Hepatocyte (in vitro differentiated cells): Measurements from ENCODE around the gene LRP3. TPM values are rescaled to one million over a fixed set of nuclear protein-coding genes. Genes with fewer than 3 reads are reported as not detected.
A peak's percentile ranks its signal among the peaks of the same experiment; 100 is the strongest.

ENCODE experiments used
- DNase-seq: peaks from one replicate; pipeline ENCODE4 v3.0.0-alpha.2; 2016; ENCODE audit warnings: low spot score
- H2AFZ ChIP-seq: fragments of 200-600 bp; sonication (generic); 2 replicates; pipeline ENCODE4 v1.6.0; 2016; ENCODE audit warnings: antibody characterized with exemption, mild to moderate bottlenecking
- H3K27ac ChIP-seq: fragments of 200-600 bp; sonication (generic); 2 replicates; pipeline ENCODE4 v1.5.1; 2016; ENCODE audit warnings: mild to moderate bottlenecking
- H3K27me3 ChIP-seq: fragments of 200-600 bp; sonication (generic); 2 replicates; pipeline ENCODE4 v1.6.1; 2016
- H3K36me3 ChIP-seq: fragments of 200-600 bp; sonication (generic); replicated peaks from 2 replicates; pipeline ENCODE4 v1.5.1; 2016; ENCODE audit warnings: low read depth; ENCODE audit not compliant: insufficient read depth
- H3K4me1 ChIP-seq: fragments of 200-600 bp; sonication (generic); 2 replicates; pipeline ENCODE4 v1.5.1; 2016; ENCODE audit warnings: mild to moderate bottlenecking, moderate library complexity; ENCODE audit not compliant: insufficient read depth
- H3K4me2 ChIP-seq: fragments of 200-600 bp; sonication (generic); 2 replicates; pipeline ENCODE4 v1.6.0; 2016
- H3K4me3 ChIP-seq: fragments of 200-600 bp; sonication (generic); 2 replicates; pipeline ENCODE4 v1.5.1; 2016; ENCODE audit warnings: mild to moderate bottlenecking
- H3K79me2 ChIP-seq: fragments of 200-600 bp; sonication (generic); 2 replicates; pipeline ENCODE4 v1.6.0; 2017; ENCODE audit warnings: mild to moderate bottlenecking
- H3K9me2 ChIP-seq: fragments of 200-600 bp; sonication (generic); replicated peaks from 2 replicates; pipeline ENCODE4 v1.6.0; 2017; ENCODE audit warnings: mild to moderate bottlenecking; ENCODE audit not compliant: insufficient read depth
- H3K9me3 ChIP-seq: fragments of 200-600 bp; sonication (generic); 2 replicates; pipeline ENCODE4 v1.5.1; 2016; ENCODE audit warnings: low read depth, mild to moderate bottlenecking
- H4K20me1 ChIP-seq: fragments of 200-600 bp; sonication (generic); 2 replicates; pipeline ENCODE4 v1.6.0; 2016; ENCODE audit warnings: mild to moderate bottlenecking; ENCODE audit not compliant: insufficient read depth, poor library complexity, severe bottlenecking
- EZH2 ChIP-seq: fragments of 200-600 bp; sonication (generic); IDR thresholded peaks from 2 replicates; pipeline ENCODE4 v1.6.1; 2016; ENCODE audit warnings: antibody characterized with exemption, mild to moderate bottlenecking, borderline replicate concordance
- EZH2phosphoT487 ChIP-seq: fragments of 200-600 bp; sonication (generic); IDR thresholded peaks from one replicate; pipeline ENCODE4 v1.6.1; 2018; ENCODE audit warnings: antibody characterized with exemption, mild to moderate bottlenecking, low read depth, moderate library complexity; ENCODE audit not compliant: unreplicated experiment, severe bottlenecking
- WGBS: methylation state at CpG from one replicate; pipeline ENCODE4 v1.1.6; 2016; ENCODE audit warnings: low lambda C conversion rate; ENCODE audit errors: missing lambda C conversion rate; 5-methylcytosine and 5-hydroxymethylcytosine counted together
- polyA plus RNA-seq: library from polyadenylated mRNA; unstranded; fragments of >200 nt; fragmentation: Nextera tagmentation; extraction: Ambion mirVana; gene quantifications from 2 replicates; pipeline ENCODE4 v1.2.1, GENCODE V29; 2016
- total RNA-seq: library from RNA; depleted of rRNA; stranded (reverse); fragments of >200 nt; gene quantifications from 2 replicates; pipeline ENCODE4 v1.2.3, GENCODE V29; 2014
- TF ChIP-seq, protein P1 (sequence below): fragments of 200-600 bp; sonication (generic); IDR thresholded peaks from 2 replicates; pipeline ENCODE4 v1.5.1; 2016; ENCODE audit warnings: antibody characterized with exemption, mild to moderate bottlenecking; ENCODE audit not compliant: poor library complexity

Gene LRP3
- total and polyA plus RNA-seq, 2 experiments from 2014 or later, result 37.4 to 44.0 TPM

DNA sequence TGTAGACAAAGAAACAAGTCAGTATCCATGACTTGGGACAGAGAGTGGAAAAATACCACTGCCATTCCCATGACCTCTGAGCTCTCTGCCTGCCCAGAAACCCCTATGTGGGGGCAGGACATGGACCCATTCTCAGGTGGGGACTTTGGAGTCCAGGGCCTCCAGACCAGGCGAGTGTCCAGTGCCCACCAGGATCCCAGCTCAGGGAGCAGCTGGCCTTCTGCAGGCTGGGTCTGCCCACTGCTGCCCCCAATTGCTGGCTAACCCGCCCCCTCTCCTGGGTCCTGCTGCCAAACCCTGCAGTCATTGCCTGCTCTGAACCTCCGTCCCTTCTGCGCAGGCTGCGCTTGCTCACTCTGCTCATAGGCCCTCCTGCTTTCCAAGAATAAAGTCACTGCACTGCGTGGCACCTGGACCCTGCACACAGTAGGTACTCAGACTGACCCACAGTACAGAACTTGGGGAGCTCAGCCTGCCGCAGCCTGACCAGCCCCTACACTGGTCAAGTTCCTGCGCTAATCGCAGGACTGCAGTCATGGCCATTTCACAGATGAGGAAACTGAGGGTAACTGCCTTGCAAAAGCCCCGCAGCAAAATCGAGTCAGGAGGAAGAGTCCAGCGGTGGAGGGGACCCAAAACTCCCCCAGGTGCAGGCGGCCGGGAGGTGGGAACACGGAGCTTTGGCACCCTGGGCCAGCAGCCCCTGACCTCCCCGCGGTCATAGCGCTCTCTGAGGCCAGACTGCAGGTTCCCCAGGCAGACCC is 30.7 kb downstream of the LRP3 start:
- no peak overlapping the region for H2AFZ ChIP-seq
- TF ChIP-seq EZH2, result no peak
- TF ChIP-seq EZH2phosphoT487, result no peak
- TF ChIP-seq, protein P1, sequence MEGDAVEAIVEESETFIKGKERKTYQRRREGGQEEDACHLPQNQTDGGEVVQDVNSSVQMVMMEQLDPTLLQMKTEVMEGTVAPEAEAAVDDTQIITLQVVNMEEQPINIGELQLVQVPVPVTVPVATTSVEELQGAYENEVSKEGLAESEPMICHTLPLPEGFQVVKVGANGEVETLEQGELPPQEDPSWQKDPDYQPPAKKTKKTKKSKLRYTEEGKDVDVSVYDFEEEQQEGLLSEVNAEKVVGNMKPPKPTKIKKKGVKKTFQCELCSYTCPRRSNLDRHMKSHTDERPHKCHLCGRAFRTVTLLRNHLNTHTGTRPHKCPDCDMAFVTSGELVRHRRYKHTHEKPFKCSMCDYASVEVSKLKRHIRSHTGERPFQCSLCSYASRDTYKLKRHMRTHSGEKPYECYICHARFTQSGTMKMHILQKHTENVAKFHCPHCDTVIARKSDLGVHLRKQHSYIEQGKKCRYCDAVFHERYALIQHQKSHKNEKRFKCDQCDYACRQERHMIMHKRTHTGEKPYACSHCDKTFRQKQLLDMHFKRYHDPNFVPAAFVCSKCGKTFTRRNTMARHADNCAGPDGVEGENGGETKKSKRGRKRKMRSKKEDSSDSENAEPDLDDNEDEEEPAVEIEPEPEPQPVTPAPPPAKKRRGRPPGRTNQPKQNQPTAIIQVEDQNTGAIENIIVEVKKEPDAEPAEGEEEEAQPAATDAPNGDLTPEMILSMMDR, result no peak
- no peaks in the 10 kb centered on the region for H3K79me2 ChIP-seq
- H3K4me3 ChIP-seq, result no peak overlapping the region
- H3K27ac ChIP-seq, result no peak overlapping the region
- no peak for DNase-seq
- peaks cover 4% of the 10 kb centered on the region for H3K9me3 ChIP-seq
- H3K4me2 ChIP-seq, result peak overlapping the region; percentile 85
- peaks cover 29% of the 10 kb centered on the region for H3K27me3 ChIP-seq
- H3K9me2 ChIP-seq, result no peaks in the 10 kb centered on the region
- peaks cover 9% of the 10 kb centered on the region for H3K4me1 ChIP-seq
- WGBS, result 74% methylated on average over 18 of the region's 18 CpGs
- H3K36me3 ChIP-seq, result no peaks in the 10 kb centered on the region
- H4K20me1 ChIP-seq, result no peaks in the 10 kb centered on the region

DNA sequence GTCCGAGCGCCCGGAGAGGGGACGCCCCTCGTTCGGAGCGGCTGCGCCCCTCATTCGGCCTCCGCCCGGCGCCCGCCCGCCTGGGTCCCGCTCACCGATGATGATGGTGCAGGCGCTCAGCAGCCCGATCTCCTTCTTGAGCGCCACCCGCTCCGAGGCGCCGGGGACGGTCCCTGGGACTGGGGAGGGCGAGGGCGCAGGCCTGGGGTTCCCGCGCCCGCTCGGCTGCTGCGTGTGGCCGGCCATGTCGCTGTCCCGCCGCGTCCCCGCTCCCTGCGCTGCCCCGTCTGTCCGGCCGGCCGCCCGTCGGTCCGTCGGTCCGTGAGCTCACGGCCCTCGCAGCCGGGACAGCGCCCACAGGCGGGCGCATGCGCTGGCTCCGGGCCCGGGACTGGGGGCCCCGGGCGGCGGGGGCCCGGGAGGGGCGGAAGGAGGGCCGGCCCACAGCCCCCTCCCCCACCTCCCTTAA is 31.4 kb downstream of the LRP3 start, which contains the start of gene SLC7A10:
Gene SLC7A10, minus strand, starts transcription at position 393 of the 469 bp plus-strand sequence. Its CDS starts 147 bp downstream, at position 246.
- no peak within 1 kb of the TSS for H3K4me3 ChIP-seq
- peaks cover 4% of the 10 kb centered on the region for H3K9me3 ChIP-seq
- H3K36me3 ChIP-seq, result no peaks in the 10 kb centered on the region
- H4K20me1 ChIP-seq, result no peaks in the 10 kb centered on the region
- H3K79me2 ChIP-seq, result no peaks in the 10 kb centered on the region
- no peaks in the 10 kb centered on the region for H3K9me2 ChIP-seq
- H3K27me3 ChIP-seq, result peaks cover 29% of the 10 kb centered on the region
- H3K4me1 ChIP-seq, result peaks cover 9% of the 10 kb centered on the region
- WGBS, result 16% methylated on average over 36 of the region's 62 CpGs
- peak; percentile 69 for TF ChIP-seq EZH2
- TF ChIP-seq, protein P1, result no peak
- TF ChIP-seq EZH2phosphoT487, result peak; percentile 15
- H3K4me2 ChIP-seq, result peak within 1 kb of the TSS; percentile 85
- H3K27ac ChIP-seq, result no peak within 1 kb of the TSS
- no peak within 1 kb of the TSS for H2AFZ ChIP-seq
- peak; percentile 65 for DNase-seq

DNA sequence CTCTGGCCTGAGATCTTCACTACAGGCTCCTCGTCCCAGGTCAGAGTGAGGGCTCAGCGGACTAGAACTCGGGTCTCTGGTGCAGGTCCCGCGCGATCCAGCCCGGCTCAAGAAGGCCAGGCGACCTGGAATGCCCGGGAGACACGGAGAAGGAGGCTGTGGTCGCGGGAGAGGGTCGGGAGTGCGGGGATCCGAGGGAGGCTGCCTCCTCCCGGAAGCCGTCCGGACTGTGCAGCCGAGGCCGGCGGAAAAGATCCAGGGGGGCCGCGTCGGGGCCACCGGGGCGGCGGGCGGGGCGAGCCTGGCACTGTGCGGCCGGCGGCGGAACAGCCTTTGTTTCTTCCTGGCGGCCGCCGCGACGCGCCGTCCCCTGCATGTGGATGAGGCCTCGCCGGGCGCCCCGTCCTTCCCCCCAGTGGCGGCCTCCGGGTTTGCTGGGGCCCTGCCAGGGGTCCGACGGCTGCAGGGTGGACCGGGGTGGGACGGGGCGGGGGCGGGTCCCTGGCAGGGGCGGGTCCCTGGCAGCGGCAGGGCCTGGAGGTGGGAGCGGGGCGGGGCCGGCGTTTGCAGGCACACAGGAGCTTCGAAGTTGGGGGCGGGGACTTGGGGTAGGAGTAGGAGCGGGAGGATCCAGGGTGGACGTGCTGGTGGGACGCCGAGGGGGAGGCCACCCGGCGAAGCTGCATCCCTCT is 32.6 kb downstream of the LRP3 start:
- no peak for TF ChIP-seq EZH2
- TF ChIP-seq, protein P1, result no peak
- no peaks in the 10 kb centered on the region for H4K20me1 ChIP-seq
- no peak overlapping the region for H3K27ac ChIP-seq
- no peak overlapping the region for H3K4me3 ChIP-seq
- no peak overlapping the region for H2AFZ ChIP-seq
- peaks cover 9% of the 10 kb centered on the region for H3K4me1 ChIP-seq
- H3K4me2 ChIP-seq, result peak overlapping the region; percentile 85
- DNase-seq, result peak; percentile 83
- H3K9me3 ChIP-seq, result peaks cover 4% of the 10 kb centered on the region
- 5% methylated on average over 34 of the region's 66 CpGs for WGBS
- H3K79me2 ChIP-seq, result no peaks in the 10 kb centered on the region
- H3K36me3 ChIP-seq, result no peaks in the 10 kb centered on the region
- H3K9me2 ChIP-seq, result no peaks in the 10 kb centered on the region
- peaks cover 34% of the 10 kb centered on the region for H3K27me3 ChIP-seq
